AG04450 (cell line): Measurements from ENCODE around the gene ABCA9. TPM values are rescaled to one million over a fixed set of nuclear protein-coding genes. Genes with fewer than 3 reads are reported as not detected.

Source experiments
- CTCF ChIA-PET: fragments of 300-600, 350-600 bp; formaldehyde crosslinking; extraction: SDS; loops from one replicate; lab custom pipeline; 2022; ENCODE audit warnings: antibody characterized with exemption, inconsistent platforms; lab: Charles Lee
- POLR2A ChIA-PET: fragments of 350-600 bp; formaldehyde crosslinking; extraction: SDS; loops from one replicate; lab custom pipeline; 2021; ENCODE audit warnings: antibody characterized with exemption, inconsistent platforms; lab: Yijun Ruan, JAX
- DNase-seq: peaks from one replicate; pipeline ENCODE4 v3.0.0-alpha.2; 2011; ENCODE audit warnings: low read depth, low spot score
- H3K27ac ChIP-seq: one replicate; pipeline ENCODE4 v1.5.1; 2012; ENCODE audit warnings: low read depth, low read length, control low read depth
- H3K27me3 ChIP-seq: one replicate; pipeline ENCODE4 v1.6.0; 2012; ENCODE audit warnings: low read length; ENCODE audit not compliant: control insufficient read depth, insufficient read depth
- H3K4me3 ChIP-seq: 2 replicates; pipeline ENCODE4 v1.5.1; 2011; ENCODE audit warnings: mild to moderate bottlenecking, low read depth, low read length, control low read depth
- H3K9me3 ChIP-seq: 2 replicates; pipeline ENCODE4 v1.5.1; 2012; ENCODE audit warnings: low read length; ENCODE audit not compliant: control insufficient read depth, insufficient read depth
- CTCF ChIP-seq: IDR thresholded peaks from 2 replicates; pipeline ENCODE4 v1.5.1; 2011; ENCODE audit warnings: low read depth, low read length, control low read depth, inconsistent platforms
- polyA plus RNA-seq: library from polyadenylated mRNA; depleted of rRNA; stranded (reverse); fragments of >200 nt; gene quantifications from 2 replicates; pipeline ENCODE4 v1.2.3, GENCODE V29; 2011

The ABCA9 gene
- polyA plus RNA-seq, 1 experiment: 0.10 TPM

GRCh38 chr17:69064476-69064875, 3.7 kb upstream of the ABCA9 start:
- no peak for DNase-seq
- Histone ChIP-seq H3K4me3 (no peak overlapping the region), H3K27ac (no peak overlapping the region), H3K9me3 (no peaks in the 10 kb centered on the region), H3K27me3 (no peaks in the 10 kb centered on the region)
- ChIA-PET CTCF (interaction anchor here (0.6 to 1.5 kb wide), 2 partner anchors 14 to 292 kb away, joined by 3 read pairs; no protein-coding TSS in a partner anchor), POLR2A (no interaction called here)
- TF ChIP-seq CTCF: no peak

- TF ChIP-seq CTCF: no peak
- DNase-seq: no peak
- no peaks in the 10 kb centered on the region for H3K27me3 ChIP-seq
- POLR2A ChIA-PET: no interaction called here
- no peaks in the 10 kb centered on the region for H3K9me3 ChIP-seq
- CTCF ChIA-PET: interaction anchor here (0.6 to 1.5 kb wide), 2 partner anchors 14 to 292 kb away, joined by 3 read pairs; no protein-coding TSS in a partner anchor
- no peak overlapping the region for H3K4me3 ChIP-seq
- no peak overlapping the region for H3K27ac ChIP-seq
These were observed 3.3 kb upstream of the ABCA9 start for GRCh38 chr17:69064001-69064400.

GRCh38 chr17:69062860-69063581, 2.3 kb upstream of the ABCA9 start:
- ChIA-PET POLR2A (no interaction called here), CTCF (no interaction called here)
- H3K9me3 ChIP-seq: no peaks in the 10 kb centered on the region
- H3K27me3 ChIP-seq: no peaks in the 10 kb centered on the region
- DNase-seq: no peak
- no peak overlapping the region for H3K4me3 ChIP-seq
- no peak for TF ChIP-seq CTCF
- H3K27ac ChIP-seq: no peak overlapping the region

- H3K9me3 ChIP-seq: no peaks in the 10 kb centered on the region
- no peak overlapping the region for H3K27ac ChIP-seq
- ChIA-PET CTCF (no interaction called here), POLR2A (no interaction called here)
- no peak for TF ChIP-seq CTCF
- no peak for DNase-seq
- no peaks in the 10 kb centered on the region for H3K27me3 ChIP-seq
- H3K4me3 ChIP-seq: no peak overlapping the region
These were observed 1.2 kb upstream of the ABCA9 start for GRCh38 chr17:69061721-69062556.
